Daoy (cell line): ENCODE measurements around the gene PLPP2. TPM values are rescaled to one million over a fixed set of nuclear protein-coding genes. Genes with fewer than 3 reads are reported as not detected.

Experiments
- DNase-seq: peaks from one replicate; pipeline ENCODE4 v3.0.0-alpha.2; 2015; ENCODE audit warnings: low read depth
- total RNA-seq: library from RNA; depleted of rRNA; stranded (reverse); fragments of >200 nt; shearing (Covaris generic); gene quantifications from 2 replicates; pipeline ENCODE4 v1.2.3, GENCODE V29; 2014

Gene PLPP2
- total RNA-seq, 1 experiment from 2014 or later: 42.7 TPM

DNA sequence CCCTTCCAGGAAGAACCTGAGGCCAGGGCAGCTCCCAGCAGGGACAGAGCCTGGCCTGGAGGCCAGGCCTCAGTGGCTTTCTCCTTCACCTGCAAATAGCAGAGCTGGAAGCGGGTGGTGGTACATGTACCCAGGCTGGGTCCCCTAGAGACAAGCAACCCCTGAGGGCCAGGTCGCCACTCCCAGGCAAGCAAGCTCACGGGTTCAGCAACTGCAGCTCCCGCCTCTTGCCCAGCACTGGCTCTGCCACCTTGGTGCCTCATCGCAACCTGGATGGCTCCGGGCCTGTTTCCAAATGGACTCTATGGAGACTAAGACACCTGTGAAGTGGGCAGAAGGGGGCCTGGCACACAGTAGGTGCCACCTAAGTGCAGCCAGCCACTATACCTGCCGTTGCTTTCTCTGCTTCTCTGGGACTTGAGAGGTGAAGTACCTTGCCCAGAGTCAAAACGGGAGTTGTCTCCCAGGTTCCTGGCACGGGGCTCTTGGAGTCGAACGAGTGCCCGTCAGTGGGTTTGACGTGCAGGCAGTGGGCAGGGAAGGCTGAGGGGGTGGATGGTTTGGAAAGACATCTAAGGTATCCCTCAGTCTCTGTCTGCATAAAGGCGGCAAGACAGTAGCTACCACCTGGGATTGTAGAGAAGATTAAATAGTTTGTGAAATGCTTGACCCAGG is 2.4 kb upstream of the PLPP2 start:
- DNase-seq: no peak

DNA sequence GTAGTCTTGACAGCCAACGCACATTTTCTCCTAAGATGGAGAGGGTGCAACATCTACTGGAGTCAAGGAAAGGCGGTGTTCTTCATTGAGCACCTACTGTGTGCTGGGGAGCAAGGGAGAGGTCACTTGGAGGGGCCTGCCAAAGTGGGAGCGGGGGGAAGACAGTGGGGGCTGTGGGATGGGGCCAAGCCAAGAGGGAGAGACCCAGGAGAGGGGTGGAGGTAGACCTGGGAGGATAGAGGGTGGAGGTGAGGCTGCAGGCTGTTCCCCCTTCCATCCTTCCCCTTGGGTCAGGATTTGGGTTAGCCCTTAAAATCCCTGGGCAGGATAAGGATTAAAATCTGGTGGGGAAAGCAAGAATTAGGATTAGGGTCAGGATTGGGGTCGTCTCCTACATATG is 1.7 kb upstream of the PLPP2 start:
- no peak for DNase-seq

DNA sequence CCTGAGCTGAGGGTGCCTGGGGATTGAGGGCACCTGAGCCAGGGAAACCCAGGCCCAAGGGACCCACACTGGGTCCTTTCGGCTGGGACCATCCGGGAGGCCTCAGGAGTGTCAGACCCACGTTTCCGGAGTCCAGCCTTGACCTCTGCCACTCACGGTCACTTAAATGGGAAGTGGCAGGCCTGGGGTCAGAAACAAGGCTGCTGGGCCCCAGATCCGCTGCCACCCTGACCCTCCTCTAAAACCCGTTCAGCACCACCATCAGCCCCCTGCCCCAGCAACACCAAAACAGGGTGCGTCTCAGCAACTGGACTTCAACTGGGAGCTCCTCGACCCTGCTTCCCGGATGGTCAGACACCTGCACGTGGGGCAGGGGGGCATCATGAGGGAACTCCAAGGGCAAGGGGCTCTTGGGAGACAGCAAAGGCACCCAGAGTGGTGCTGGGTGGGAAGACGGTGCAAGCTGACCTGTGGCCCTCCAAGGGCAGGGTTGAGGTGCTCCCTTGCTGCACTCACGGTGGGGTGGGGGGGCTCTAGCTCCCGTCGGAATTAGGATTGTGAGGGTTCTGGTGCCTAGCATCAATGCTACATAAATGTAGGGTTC is 1.2 kb upstream of the PLPP2 start:
- DNase-seq: no peak

DNA sequence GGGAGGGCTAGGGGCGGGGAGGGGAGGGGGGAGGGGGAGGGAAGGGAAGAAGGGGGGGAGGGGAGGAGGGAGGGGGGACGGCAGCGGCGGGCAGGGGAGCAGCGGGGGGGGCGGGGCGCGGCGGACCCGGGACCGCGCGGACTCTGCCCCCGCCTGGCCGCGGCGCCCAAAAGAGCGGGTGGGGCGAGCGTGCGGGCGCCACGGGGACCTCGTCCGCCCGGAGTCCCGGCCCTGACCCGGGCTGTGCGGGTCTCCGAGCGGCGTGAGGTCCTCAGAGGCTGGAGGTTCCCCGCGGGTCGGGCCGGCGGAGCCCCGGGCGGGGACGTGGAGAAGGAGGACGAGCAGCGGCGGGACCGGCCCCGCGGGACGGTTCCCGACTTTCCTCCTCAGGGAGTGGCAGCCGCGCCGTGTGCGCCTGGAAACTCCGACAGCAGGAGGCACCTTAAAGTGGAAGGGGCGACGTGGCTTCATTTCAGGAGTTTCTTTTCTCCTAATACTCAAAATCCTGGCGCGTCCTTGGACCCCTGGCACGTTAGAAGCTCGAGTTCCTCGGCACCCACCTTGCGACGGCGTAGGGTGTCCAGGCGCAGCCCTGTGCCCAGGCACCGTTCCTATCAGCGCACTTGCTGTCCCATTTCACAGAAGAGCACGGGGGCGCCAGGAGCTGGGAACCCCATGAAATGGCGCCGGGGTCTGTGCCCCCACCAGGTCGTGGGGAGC is 518 bp upstream of the PLPP2 start:
- DNase-seq: peak; percentile 37

DNA sequence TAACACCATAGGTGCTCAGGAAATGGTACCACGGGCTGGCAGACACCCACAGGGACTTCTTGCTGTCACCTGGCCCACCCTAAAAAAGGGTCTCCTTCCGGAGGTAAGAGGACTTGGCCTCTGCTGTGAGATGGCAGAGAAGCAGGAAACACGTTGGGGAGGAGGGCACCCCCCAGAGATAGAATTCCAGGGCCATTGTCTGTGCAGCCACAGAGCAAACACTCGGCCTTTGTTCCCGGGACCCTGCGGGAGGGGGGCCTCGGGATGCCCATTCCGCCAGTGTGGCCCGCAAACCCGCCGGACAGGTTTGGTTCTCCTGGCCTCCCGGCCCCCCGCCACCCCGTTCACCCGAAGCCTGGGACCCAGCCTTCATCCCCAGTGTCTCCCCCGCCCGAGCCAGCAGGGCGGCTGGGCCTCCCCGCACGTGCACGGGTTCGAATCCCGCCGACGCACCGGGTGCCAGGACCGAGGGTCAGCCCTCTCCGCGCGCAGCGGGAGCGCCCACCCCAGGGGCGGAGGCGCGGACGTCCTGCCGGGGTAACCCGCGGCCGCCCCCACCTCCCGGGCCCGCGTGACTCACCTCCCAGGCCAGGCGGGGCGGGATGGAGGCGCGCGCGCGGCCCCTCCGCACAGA is 714 bp downstream of the PLPP2 start:
- peak; percentile 81 for DNase-seq

DNA sequence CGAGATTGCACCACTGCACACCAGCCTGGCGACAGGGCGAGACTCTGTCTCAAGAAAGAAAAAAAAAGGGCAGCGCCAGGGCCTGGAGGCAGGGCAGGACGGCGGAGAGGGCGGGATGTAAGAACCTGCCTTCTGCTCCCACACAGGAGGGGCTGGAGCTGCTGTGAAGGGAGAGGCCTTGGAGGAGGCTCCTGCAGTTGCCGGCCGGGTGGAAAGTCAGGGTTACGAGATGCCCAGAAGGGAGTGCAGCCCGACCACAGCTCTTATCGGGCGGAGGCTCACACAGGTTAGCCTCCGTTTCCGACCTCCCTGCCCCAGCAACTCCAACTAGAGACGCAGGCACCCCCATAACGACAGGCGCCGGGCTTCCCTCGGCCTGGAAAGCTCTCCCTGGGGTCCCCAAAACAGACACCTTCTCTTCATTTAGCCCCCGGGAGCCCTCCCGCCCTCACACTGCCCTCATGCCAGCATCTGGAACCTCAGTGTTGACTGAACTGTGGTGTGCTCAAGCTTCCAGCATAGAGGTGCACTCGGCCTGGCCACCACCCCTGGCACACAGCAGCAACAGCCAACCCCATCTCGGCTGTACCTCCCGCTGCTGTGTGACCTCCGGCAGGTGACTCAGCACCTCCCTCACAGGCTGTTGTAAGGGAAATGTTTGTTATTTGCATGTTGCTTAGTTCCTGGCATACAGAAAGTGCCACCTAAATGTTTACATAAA is 1.4 kb downstream of the PLPP2 start:
- DNase-seq: peak; percentile 91

DNA sequence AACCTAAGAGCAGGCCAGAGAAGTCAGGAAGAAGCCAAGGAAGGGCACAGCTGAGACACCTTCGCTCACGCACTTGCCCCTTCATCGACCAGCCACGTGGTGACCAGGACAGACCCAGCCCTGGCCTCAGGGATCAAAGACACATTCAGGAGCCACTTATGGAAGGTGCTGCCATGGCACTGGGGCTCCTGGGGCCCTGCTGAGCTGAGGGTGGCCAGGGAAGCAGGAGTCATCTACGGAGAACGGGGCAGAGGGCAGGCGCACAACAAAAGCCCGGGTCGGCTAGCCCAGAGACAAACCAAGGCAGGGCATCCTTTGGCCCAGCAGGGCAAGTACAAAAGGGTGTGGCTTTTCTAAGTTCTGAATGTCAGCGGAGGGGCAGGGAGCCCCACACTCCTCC is 2.3 kb downstream of the PLPP2 start:
- DNase-seq: no peak

DNA sequence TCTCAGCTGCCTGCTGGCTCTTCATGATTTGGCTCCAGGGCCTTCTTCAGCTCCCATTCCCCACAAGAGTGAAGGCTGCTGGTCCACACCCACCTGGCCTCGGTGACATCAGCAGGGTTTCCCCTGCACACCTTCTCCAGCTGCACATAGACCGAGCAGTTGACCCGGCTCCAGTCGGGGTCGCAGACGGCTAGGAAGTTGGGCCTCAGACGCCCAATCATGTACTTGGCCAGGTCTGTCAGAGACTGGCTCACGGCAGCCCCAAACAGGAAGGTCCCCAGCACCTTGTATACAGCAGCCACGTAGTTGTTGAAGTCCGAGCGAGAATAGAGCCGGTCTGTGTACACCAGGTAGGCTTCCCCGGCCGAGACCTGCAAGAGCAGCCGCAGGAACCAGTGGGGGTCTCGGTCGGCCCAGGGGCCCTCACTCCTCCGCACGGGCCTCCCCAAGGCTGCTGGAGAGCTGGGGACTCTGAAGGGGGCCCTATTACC is 3.8 kb downstream of the PLPP2 start:
- no peak for DNase-seq

DNA sequence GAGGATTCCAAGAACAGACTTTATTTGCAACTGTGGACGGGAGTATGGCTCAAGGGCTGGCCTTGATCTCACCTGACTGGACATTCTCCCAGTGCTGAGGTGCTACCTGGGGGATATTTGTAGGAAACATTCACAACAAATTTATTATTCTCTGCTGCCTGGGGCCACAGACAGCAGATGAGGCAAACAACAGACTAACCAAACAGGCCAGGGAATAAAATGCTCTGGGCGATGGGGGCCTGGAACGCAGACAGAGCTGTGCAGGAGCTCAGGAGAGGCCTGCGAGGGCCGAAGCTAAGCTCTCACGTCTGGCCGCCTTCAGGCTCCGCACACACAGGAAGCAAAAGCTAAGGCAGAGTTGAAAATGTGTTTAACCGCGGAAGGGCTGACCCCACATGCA is 7.8 kb downstream of the PLPP2 start:
- no peak for DNase-seq

DNA sequence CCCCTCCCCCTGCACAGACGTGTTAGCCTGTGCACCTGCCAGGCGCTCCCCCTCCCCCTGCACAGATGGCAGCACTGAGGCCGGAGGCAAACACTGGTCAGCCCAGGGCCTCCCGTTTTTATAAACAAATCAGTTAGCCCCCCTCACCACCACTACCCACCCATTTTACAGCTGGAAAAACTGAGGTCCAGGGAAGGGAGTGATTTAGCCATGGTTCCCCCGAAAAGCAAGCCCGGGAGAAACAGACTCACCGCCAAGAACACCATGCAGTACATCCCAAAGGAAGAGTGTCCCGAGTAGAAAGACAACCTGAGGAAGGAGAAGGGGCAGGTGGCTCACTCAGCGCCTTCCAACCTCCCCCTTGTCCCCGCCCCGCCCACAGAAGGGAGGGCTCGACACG is 8.7 kb downstream of the PLPP2 start:
- DNase-seq: no peak

DNA sequence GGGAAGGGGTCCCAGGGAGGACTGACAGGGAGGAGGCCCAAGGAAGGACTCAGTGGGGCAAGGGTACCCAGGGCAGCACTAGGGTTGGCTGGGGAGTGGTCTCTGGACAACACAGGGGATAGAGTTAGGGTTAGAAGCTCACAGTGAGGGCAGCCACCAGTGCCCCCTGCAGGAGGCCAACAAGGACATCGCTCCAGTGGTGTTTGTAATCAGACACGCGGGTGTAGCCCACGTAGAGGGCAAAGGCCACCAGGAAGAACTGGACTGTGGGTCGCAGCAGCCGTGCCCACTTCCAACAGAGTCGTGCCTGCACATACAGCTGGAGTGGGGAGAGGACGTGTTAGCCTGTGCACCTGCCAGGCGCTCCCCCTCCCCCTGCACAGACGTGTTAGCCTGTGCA is 9.2 kb downstream of the PLPP2 start:
- DNase-seq: no peak

DNA sequence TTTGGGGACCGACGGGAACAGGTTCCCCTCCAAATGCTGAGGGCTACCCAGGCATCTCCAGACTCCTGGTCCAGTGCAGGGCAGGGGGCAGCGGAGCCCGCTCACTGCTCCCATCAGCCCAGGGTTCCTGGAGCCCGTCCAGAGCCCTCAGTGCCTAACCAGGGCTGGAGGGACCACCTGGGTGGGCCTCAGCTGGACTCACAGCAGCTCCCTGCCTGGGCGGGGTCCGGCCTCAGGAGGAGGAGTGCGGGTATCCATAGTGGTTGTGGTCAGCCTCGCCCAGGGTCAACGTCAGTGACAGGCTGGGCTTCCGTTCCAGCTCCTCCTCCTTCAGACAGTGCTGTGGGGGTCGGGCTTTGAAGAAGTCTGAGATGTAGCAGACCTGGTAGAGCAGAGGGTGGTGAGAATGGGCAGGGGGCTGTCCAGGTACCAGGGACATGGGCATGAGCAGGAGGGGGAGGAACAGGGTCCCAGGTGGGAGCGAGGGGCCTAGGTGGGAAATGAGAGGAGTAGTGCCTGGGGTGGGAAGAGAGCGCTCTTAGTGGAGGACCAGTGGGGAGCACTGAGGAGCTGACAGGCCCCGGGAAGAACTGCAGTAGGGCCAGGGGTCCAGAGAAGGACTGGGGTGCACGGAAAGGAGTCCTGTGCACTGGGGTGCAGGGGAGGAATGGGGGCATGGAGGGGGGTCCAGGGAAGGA is 9.9 kb downstream of the PLPP2 start:
- DNase-seq: no peak

DNA sequence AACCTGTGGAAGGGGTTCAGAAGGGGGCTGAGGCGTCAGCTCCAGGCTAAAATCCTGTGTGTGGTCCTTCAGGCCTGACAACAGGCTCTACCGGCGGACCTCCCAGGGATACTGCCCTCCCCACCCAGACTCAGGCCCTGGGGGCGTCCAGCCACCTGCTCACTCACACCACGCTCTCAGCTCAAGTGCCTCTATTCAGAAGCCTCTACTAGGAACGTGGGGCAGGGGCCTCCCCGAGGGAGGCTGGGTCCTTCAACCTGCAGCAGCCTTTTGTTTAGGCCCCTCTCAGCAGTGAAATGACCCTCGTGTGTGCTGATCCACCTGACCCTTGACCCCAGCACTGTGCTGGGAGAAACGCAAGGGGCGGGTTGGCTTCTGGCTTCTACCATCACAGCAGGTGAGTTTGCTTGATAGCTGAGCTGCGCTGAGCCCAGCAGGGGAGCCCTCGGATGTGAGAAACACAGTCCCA is 10.6 kb downstream of the PLPP2 start:
- DNase-seq: no peak

DNA sequence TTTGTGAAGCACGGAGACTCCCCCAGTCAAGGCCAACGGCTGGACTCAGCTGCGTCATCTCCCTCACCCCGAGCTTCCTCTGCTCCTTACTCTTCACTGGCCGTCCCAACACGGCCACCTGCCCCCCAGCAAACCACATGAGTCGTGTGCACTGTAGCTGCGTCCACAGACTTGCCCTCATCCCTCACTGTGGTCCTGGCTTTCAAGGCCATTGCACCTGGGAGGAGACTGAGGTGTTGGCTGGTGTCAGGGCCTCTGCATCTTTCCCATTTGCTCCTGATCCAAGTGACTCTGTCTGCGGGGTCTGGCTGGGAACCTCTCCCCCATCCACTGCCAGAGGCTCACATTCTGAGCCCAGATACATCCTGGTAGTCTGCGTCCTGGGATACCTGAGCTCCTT is 11.5 kb downstream of the PLPP2 start:
- no peak for DNase-seq

DNA sequence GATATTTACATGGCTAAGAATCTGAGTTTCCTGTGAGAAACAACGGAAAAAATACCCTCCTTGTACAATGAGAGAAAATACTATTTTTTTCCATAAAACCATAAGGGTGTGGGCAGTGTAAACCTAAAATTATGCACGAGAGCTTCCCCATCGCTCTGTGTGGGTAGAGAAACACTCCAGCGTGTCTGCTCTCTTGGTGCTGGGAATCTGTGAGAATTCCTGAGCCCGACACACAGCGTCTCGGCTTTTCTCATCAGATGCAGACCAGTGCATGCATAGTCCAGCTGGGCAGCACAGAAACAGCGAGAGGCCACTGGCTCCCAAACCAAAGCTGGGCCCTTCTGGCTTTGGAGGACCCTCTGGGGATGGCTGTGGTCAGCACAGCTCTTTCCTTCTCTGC is 12.0 kb downstream of the PLPP2 start:
- DNase-seq: no peak

DNA sequence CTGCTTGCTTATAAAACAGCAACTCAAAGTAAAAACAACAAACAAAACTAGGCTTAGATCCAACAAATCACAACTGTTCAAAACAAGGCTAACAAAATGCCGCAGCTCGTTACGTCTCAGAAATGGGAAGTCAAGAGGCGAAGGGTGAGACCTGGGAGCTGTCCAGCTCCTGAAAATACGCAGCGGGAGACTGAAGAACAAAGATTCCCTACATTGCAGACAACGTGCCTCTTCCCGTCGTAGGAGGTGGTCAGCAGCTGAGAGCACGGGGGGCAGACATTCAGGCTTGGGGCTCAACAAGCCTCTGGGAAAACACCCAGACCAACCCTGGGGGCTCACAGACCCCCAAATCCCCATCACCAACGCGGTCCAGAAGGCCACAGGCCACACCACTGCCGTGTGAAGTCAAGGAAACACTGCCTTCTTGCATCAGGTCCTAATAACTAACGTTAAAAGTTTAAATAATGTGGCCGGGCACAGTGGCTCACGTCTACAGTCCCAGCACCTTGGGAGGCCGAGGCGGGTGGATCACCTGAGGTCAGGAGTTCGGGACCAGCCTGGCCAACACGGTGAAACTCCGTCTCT is 13.5 kb downstream of the PLPP2 start:
- no peak for DNase-seq

DNA sequence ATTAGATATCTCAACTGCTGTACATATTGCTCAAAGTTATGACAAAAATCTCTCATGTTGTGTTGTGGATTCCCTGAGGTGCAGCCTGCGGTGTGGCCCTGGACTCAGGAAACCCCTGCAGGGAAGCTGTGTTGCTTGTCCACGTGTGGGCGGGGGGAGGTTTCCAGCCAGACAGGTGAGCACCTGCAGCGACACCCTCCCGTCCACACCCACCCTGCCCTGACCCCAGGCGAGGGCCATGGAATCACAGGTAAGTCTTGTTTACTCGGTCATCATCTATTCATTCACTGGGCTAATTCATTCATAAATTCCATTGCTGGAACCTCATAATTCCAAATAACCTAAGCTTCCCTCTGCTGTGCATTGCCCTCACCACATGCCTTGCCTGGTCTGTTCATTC is 14.1 kb downstream of the PLPP2 start:
- no peak for DNase-seq

DNA sequence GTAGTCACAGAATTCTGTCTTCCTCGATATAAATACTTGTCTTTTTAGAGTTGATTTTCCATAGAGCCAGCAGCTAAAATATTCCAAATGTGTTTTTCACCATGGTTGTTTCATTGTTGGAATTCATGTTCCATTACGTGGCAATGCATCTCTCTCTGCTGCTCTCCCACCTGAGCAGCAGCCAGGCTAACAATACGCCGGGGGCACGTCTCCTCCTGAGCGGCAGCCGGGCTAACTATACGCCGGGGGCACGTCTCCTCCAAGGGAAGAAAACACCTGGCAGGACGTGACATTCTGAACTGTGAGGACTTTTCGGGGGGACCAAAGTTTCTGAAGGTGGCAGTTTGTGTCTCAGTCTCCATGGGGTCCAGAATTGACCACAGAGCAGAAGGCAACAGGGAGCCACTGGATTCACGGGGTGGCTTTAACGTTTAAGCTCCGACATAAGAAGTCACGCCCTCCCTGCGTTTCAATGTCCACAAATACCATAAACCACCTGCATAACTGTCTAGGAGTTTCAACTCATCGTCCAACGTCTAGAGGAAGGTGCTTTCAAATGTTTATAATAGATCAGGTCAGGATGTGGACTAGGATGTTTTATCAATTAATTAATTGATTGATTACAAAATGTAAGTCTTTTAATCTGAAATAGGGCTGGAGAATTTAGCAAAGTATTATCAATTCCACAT is 15.1 kb downstream of the PLPP2 start:
- no peak for DNase-seq

DNA sequence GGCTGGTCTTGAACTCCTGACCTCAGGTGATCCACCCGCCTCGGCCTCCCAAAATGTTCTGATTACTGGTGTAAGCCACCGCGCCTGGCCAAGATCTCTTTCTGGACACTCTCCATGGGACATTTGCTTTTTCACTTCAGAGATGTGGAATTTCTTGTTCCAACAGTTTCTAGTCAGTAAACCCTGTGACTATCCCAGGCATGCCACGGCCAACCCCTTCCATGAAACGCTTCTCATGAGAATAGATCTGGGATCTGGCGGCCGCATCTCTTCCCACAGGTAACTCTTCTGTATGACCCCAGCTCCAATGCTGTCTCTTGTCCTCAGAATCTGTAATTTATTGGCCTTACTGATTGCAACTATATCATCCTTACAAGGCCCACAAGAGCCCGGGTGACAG is 16.2 kb downstream of the PLPP2 start:
- DNase-seq: no peak

DNA sequence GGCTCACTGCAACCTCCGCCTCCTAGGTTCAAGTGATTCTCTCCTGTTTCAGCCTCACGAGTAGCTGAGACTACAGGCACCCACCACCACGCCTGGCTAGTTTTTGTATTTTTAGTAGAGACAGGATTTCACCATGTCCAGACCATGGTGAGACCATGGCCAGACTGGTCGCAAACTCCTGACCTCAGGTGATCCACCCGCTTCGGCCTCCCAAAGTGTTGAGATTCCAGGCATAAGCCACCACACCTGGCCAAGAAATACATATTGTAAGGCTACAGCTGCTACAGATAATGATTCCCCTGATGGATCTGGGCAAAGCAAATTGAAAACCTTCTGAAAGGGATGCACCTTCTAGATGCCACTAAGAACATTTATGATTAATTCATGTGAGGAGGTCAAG is 17.8 kb downstream of the PLPP2 start:
- DNase-seq: no peak
